Activated T-cell treated with anti-CD3 and anti-CD28 coated beads, Interleukin-2, amount 50 U/mL, for 72 hours (primary cell): ENCODE results near the gene PFDN5. TPM values are rescaled to one million over a fixed set of nuclear protein-coding genes. Genes with fewer than 3 reads are reported as not detected.

Experiments used
- ATAC-seq, 2 donors: fragments of 150-1000 bp; cut with Tn5 transposase; replicated peaks in 1 of 2; 2 replicates each; pipeline ENCODE4 v1.10.0; 2021; ENCODE audit warnings: moderate library complexity in 2 of 2, mild to moderate bottlenecking in 1 of 2
- DNase-seq, 2 donors: peaks; one replicate each; pipeline ENCODE4 v3.0.0; 2021 to 2022; ENCODE audit warnings: mixed read lengths in 1 of 2
- H3K27ac Mint-ChIP-seq: one replicate; pipeline ENCODE4 v1.8.0; 2022; ENCODE audit warnings: mild to moderate bottlenecking, moderate library complexity, mixed read lengths
- H3K27me3 Mint-ChIP-seq: one replicate; pipeline ENCODE4 v1.8.0; 2022; ENCODE audit warnings: low read depth, mixed read lengths
- H3K36me3 Mint-ChIP-seq, 2 donors: one replicate each; pipeline ENCODE4 v1.8.0; 2022; ENCODE audit warnings: mixed read lengths in 2 of 2, mild to moderate bottlenecking in 1 of 2; ENCODE audit not compliant: insufficient read depth in 2 of 2
- H3K4me1 Mint-ChIP-seq: one replicate; pipeline ENCODE4 v1.8.0; 2022; ENCODE audit warnings: low read depth, mixed read lengths
- H3K4me3 Mint-ChIP-seq, 2 donors: one replicate each; pipeline ENCODE4 v1.8.0; 2022; ENCODE audit warnings: mild to moderate bottlenecking in 2 of 2, mixed read lengths in 2 of 2, moderate library complexity in 2 of 2
- H3K9me3 Mint-ChIP-seq, 2 donors: one replicate each; pipeline ENCODE4 v1.8.0; 2022; ENCODE audit warnings: mixed read lengths in 2 of 2
- total RNA-seq, 2 donors: library from RNA; stranded (reverse); gene quantifications; one replicate each; pipeline ENCODE4 v1.2.3, GENCODE V29; 2022

The PFDN5 gene
- total RNA-seq, 2 donors from 2014 or later = 301 to 318 TPM

DNA sequence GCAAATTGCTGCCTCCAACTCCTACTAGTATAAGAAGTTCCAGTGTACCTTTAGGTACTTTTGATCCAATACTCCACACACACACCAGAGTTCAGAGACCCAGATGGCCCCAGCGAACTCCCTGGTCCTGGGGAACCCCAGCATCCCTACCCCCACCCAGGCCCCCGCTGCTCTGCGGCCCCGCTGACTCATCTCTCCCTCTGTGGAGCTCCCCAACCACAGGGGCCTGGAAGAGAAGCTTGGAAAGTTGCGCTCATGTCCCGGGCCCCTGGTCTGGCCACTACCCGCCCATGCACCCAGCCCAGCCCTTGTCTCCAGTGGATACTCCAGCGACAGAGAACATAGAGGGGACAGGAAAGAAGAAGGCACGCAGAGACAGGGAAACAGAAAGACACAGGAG, 45.1 kb downstream of the PFDN5 start:
- Mint-ChIP-seq H3K4me1 (peaks cover 28% of the 10 kb centered on the region), H3K27me3 (peaks cover 32% of the 10 kb centered on the region), H3K4me3 (no peak overlapping the region), H3K9me3 (no peaks in the 10 kb centered on the region), H3K27ac (no peak overlapping the region), H3K36me3 (no peaks in the 10 kb centered on the region)
- ATAC-seq (no peak), DNase-seq (peak in 1 of 2 donors; percentile 16)

GRCh38 chr12:53343449-53343848, 48.1 kb downstream of the PFDN5 start:
- ATAC-seq (no peak), DNase-seq (no peak)
- Mint-ChIP-seq H3K9me3 (no peaks in the 10 kb centered on the region), H3K36me3 (no peaks in the 10 kb centered on the region), H3K27ac (no peak overlapping the region), H3K4me3 (peak overlapping the region; percentile 19 to 46), H3K27me3 (peaks cover 2% of the 10 kb centered on the region), H3K4me1 (peaks cover 24% of the 10 kb centered on the region)

DNA sequence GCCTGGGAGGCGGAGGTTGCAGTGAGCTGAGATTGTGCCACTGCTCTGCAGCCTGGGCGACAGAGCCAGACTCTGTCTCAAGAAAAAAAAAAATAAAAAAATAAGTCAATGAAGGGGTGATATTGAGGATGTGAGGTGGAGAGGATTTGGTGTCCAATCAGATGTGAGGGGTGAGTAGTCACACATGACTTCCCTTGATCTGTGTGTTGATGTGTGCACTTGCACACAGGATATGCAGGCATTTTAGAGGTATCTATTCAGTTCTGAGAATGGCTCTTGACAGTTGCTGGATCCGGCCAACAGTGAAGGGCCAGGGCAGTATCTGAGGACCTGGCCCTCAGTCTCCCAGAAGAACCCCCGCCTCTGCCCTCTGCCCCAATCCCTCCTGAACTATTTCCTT, 48.6 kb downstream of the PFDN5 start:
- no peak for ATAC-seq
- H3K27ac Mint-ChIP-seq = peak overlapping the region; percentile 71

GRCh38 chr12:53344487-53344823, 49.1 kb downstream of the PFDN5 start:
- Mint-ChIP-seq H3K36me3 (no peaks in the 10 kb centered on the region), H3K27ac (peak overlapping the region; percentile 71), H3K4me1 (peaks cover 24% of the 10 kb centered on the region), H3K9me3 (no peaks in the 10 kb centered on the region), H3K27me3 (no peaks in the 10 kb centered on the region), H3K4me3 (peak overlapping the region; percentile 70 to 82)
- ATAC-seq = no peak
- DNase-seq = no peak

More for the DNA sequence above, 48.6 kb downstream of the PFDN5 start:
- no peak for DNase-seq
- H3K4me1 Mint-ChIP-seq = peaks cover 24% of the 10 kb centered on the region
- H3K27me3 Mint-ChIP-seq = no peaks in the 10 kb centered on the region
- no peaks in the 10 kb centered on the region for H3K36me3 Mint-ChIP-seq
- no peaks in the 10 kb centered on the region for H3K9me3 Mint-ChIP-seq
- peak overlapping the region; percentile 70 to 82 for H3K4me3 Mint-ChIP-seq

- Mint-ChIP-seq H3K27ac (peak overlapping the region; percentile 25), H3K4me3 (peak overlapping the region; percentile 89 to 97), H3K4me1 (peaks cover 24% of the 10 kb centered on the region)
Measured at GRCh38 chr12:53344824-53345485, 49.6 kb downstream of the PFDN5 start.

DNA sequence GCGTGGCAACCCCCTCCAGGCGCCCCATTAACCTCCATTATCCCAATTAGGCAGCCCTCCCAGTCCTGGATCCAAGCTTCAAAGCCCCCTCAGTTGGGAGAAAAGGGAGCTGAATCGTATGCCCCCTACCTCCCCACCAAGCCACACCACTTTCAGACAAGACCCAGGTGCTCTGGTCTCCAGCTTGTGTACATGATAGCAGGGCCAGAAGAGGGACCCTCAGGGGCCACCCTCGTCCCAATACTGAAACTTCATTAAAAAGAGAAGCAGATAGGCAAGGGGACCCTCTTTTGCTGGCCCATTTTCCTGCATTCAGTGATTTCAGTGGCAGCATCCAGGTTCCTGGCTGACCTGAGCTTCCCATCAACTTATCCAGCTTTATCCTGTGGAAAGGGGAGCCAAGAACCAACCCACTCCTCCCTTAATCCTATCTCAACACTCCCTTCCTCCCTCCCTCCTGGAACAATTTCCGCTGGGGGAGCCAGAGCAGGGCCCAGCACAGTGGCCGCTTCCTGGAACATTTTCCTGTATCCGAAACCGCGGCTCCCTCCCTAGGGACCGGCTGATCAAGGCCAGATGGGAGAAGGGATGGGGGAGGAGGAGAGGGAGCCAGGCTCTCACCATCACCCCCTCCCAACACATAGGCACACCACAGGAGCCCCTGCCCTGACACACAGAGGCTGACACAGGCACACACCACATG, 50.3 kb downstream of the PFDN5 start:
- ATAC-seq = peak; percentile 3 to 12
- Mint-ChIP-seq H3K27me3 (no peaks in the 10 kb centered on the region), H3K4me3 (peak overlapping the region; percentile 89 to 97), H3K9me3 (no peaks in the 10 kb centered on the region), H3K27ac (no peak overlapping the region), H3K4me1 (peaks cover 17% of the 10 kb centered on the region), H3K36me3 (no peaks in the 10 kb centered on the region)
- no peak for DNase-seq

More at GRCh38 chr12:53344824-53345485, 49.6 kb downstream of the PFDN5 start:
- Mint-ChIP-seq H3K36me3 (no peaks in the 10 kb centered on the region), H3K27me3 (no peaks in the 10 kb centered on the region), H3K9me3 (no peaks in the 10 kb centered on the region)
- ATAC-seq (peak; percentile 78 to 87), DNase-seq (peak; percentile 64 to 81)

GRCh38 chr12:53346491-53346890, 51.1 kb downstream of the PFDN5 start:
- Mint-ChIP-seq H3K9me3 (no peaks in the 10 kb centered on the region), H3K4me3 (no peak overlapping the region), H3K27me3 (no peaks in the 10 kb centered on the region), H3K27ac (no peak overlapping the region), H3K36me3 (no peaks in the 10 kb centered on the region), H3K4me1 (peaks cover 14% of the 10 kb centered on the region)
- DNase-seq = no peak
- ATAC-seq = no peak

GRCh38 chr12:53347905-53348304, 52.6 kb downstream of the PFDN5 start:
- no peaks in the 10 kb centered on the region for H3K9me3 Mint-ChIP-seq
- H3K4me3 Mint-ChIP-seq = no peak overlapping the region
- H3K4me1 Mint-ChIP-seq = peaks cover 21% of the 10 kb centered on the region
- H3K27me3 Mint-ChIP-seq = no peaks in the 10 kb centered on the region
- H3K36me3 Mint-ChIP-seq = no peaks in the 10 kb centered on the region
- no peak for ATAC-seq
- no peak for DNase-seq
- no peak overlapping the region for H3K27ac Mint-ChIP-seq

Other genes with a start within 250 kb of the PFDN5 start
- gene TNS2, start 245.5 kb upstream of the PFDN5 start, total RNA-seq = 1 to 10 TPM; 1.5 to 2.6 TPM
- 10 to 100 TPM; 30.0 to 31.5 TPM for gene SPRYD3, start 216.2 kb upstream of the PFDN5 start, total RNA-seq
- gene IGFBP6, start 197.9 kb upstream of the PFDN5 start, total RNA-seq = 1 to 10 TPM; 5.7 to 9.2 TPM
- 1 to 10 TPM; 2.2 to 7.9 TPM for gene SOAT2, start 192.1 kb upstream of the PFDN5 start, total RNA-seq
- gene ZNF740, start 114.8 kb upstream of the PFDN5 start, total RNA-seq = 10 to 100 TPM; 44.2 to 49.5 TPM
- gene CSAD, start 114.6 kb upstream of the PFDN5 start, total RNA-seq = 10 to 100 TPM; 42.7 to 45.2 TPM
- 100 to 1,000 TPM in 1 of 2 donors, 10 to 100 TPM in 1; 88.0 to 111 TPM for gene ITGB7, start 88.3 kb upstream of the PFDN5 start, total RNA-seq
- gene RARG, start 63.3 kb upstream of the PFDN5 start, total RNA-seq = 10 to 100 TPM; 36.7 to 37.3 TPM
- gene ESPL1, start 27.2 kb upstream of the PFDN5 start, total RNA-seq = 10 to 100 TPM; 71.9 to 75.5 TPM
- gene MYG1, start 4.2 kb downstream of the PFDN5 start, total RNA-seq = 10 to 100 TPM; 83.5 to 89.9 TPM
- 100 to 1,000 TPM in 1 of 2 donors, 10 to 100 TPM in 1; 99.0 to 118 TPM for gene AAAS, start 26.1 kb downstream of the PFDN5 start, total RNA-seq
- not detected for gene SP7, start 40.8 kb downstream of the PFDN5 start, total RNA-seq
- gene SP1, start 84.6 kb downstream of the PFDN5 start, total RNA-seq = 100 to 1,000 TPM; 110 to 121 TPM
- not detected for gene AMHR2, start 128.3 kb downstream of the PFDN5 start, total RNA-seq
- gene PRR13, start 146.2 kb downstream of the PFDN5 start, total RNA-seq = 100 to 1,000 TPM; 109 to 145 TPM
- gene PCBP2, start 156.6 kb downstream of the PFDN5 start, total RNA-seq = 1,000 to 10,000 TPM; 1,155 to 1,265 TPM
- 10 to 100 TPM; 18.8 to 23.7 TPM for gene MAP3K12, start 203.9 kb downstream of the PFDN5 start, total RNA-seq
- 10 to 100 TPM; 37.7 to 40.7 TPM for gene TARBP2, start 205.7 kb downstream of the PFDN5 start, total RNA-seq
- gene NPFF, start 211.9 kb downstream of the PFDN5 start, total RNA-seq = 1 to 10 TPM in 1 of 2 donors, not detected in 1; 1.3 TPM